GM08714 (cell line): ENCODE results near the gene PXN.

Experiments
- H3K4me3 ChIP-seq: fragments of 200-500 bp; sonication (Bioruptor generic); 2 replicates; pipeline ENCODE4 v1.5.1; 2014; ENCODE audit warnings: mild to moderate bottlenecking, low read length, inconsistent platforms
- ZNF274 ChIP-seq: IDR thresholded peaks from 2 replicates; pipeline ENCODE4 v1.6.1; 2012; ENCODE audit warnings: mild to moderate bottlenecking, low read depth, low read length

The PXN gene

GRCh38 chr12:120175537-120175936 lies 90.0 kb downstream of the PXN start:
- no peak for TF ChIP-seq ZNF274
- H3K4me3 ChIP-seq = no peak overlapping the region

GRCh38 chr12:120175062-120175461 lies 90.5 kb downstream of the PXN start:
- H3K4me3 ChIP-seq = no peak overlapping the region
- TF ChIP-seq ZNF274 = no peak

GRCh38 chr12:120172053-120172452 lies 93.5 kb downstream of the PXN start:
- TF ChIP-seq ZNF274 = no peak
- H3K4me3 ChIP-seq = no peak overlapping the region

GRCh38 chr12:120170631-120171030 lies 94.9 kb downstream of the PXN start:
- no peak for TF ChIP-seq ZNF274
- no peak overlapping the region for H3K4me3 ChIP-seq

- no peak for TF ChIP-seq ZNF274
Measured at GRCh38 chr12:120169946-120170345, 95.6 kb downstream of the PXN start.

GRCh38 chr12:120168337-120168736 lies 97.2 kb downstream of the PXN start:
- no peak overlapping the region for H3K4me3 ChIP-seq
- TF ChIP-seq ZNF274 = no peak

More at GRCh38 chr12:120169946-120170345, 95.6 kb downstream of the PXN start:
- H3K4me3 ChIP-seq = no peak overlapping the region

- TF ChIP-seq ZNF274 = no peak
- H3K4me3 ChIP-seq = no peak overlapping the region
Measured at GRCh38 chr12:120167529-120168095, 97.9 kb downstream of the PXN start.

GRCh38 chr12:120164293-120164692 lies 101.2 kb downstream of the PXN start:
- H3K4me3 ChIP-seq = no peak overlapping the region
- TF ChIP-seq ZNF274 = no peak

- no peak overlapping the region for H3K4me3 ChIP-seq
- no peak for TF ChIP-seq ZNF274
Measured at GRCh38 chr12:120162763-120163162, 102.8 kb downstream of the PXN start.

GRCh38 chr12:120161852-120162251 lies 103.7 kb downstream of the PXN start:
- no peak for TF ChIP-seq ZNF274
- H3K4me3 ChIP-seq = no peak overlapping the region
